ENCODE measurements around the gene NSD2. TPM values are rescaled to one million over a fixed set of nuclear protein-coding genes. Genes with fewer than 3 reads are reported as not detected.
A peak's percentile ranks its signal among the peaks of the same experiment; 100 is the strongest.

Gene NSD2
- total RNA-seq, 2 donors from 2014 or later: 80.1 to 176 TPM

- H3K27ac ChIP-seq: no peak overlapping the region
- H3K9me3 ChIP-seq: no peaks in the 10 kb centered on the region
- peak overlapping the region; percentile 83 to 84 for H3K9ac ChIP-seq (ENCODE audit: low read depth in 2 of 2, low read length in 2 of 2)
- H3K27me3 ChIP-seq: no peaks in the 10 kb centered on the region
- peak overlapping the region; percentile 87 for H3K4me3 ChIP-seq
- DNase-seq: no peak
- H3K36me3 ChIP-seq: no peaks in the 10 kb centered on the region
- intact Hi-C loops (cut with DNase I): loop anchor here (10.0 kb wide), 1 partner anchor 163 kb away; no protein-coding TSS in a partner anchor
- H3K4me1 ChIP-seq: no peaks in the 10 kb centered on the region
- TF ChIP-seq, protein P1, sequence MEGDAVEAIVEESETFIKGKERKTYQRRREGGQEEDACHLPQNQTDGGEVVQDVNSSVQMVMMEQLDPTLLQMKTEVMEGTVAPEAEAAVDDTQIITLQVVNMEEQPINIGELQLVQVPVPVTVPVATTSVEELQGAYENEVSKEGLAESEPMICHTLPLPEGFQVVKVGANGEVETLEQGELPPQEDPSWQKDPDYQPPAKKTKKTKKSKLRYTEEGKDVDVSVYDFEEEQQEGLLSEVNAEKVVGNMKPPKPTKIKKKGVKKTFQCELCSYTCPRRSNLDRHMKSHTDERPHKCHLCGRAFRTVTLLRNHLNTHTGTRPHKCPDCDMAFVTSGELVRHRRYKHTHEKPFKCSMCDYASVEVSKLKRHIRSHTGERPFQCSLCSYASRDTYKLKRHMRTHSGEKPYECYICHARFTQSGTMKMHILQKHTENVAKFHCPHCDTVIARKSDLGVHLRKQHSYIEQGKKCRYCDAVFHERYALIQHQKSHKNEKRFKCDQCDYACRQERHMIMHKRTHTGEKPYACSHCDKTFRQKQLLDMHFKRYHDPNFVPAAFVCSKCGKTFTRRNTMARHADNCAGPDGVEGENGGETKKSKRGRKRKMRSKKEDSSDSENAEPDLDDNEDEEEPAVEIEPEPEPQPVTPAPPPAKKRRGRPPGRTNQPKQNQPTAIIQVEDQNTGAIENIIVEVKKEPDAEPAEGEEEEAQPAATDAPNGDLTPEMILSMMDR (IDR thresholded peaks at IDR 0.05): no peak
These were observed 136.8 kb downstream of the NSD2 start for GRCh38 chr4:2007804-2008670.

- H3K4me3 ChIP-seq: peak overlapping the region; percentile 87
- no peaks in the 10 kb centered on the region for H3K27me3 ChIP-seq
- H3K36me3 ChIP-seq: no peaks in the 10 kb centered on the region
- peak overlapping the region; percentile 97 for H3K27ac ChIP-seq
- TF ChIP-seq, protein P1 (IDR thresholded peaks at IDR 0.05): no peak
- DNase-seq: no peak
- intact Hi-C loops (cut with DNase I): loop anchor here (10.0 kb wide), 1 partner anchor 164 kb away; no protein-coding TSS in a partner anchor
- H3K9ac ChIP-seq (ENCODE audit: low read depth in 2 of 2, low read length in 2 of 2): peak overlapping the region; percentile 83 to 84
- H3K9me3 ChIP-seq: no peaks in the 10 kb centered on the region
- H3K4me1 ChIP-seq: no peaks in the 10 kb centered on the region
These were observed 137.4 kb downstream of the NSD2 start for GRCh38 chr4:2008671-2008920.

- Histone ChIP-seq H3K4me3 (peak within 1 kb of the TSS; percentile 87), H3K9me3 (no peaks in the 10 kb centered on the region), H3K27me3 (no peaks in the 10 kb centered on the region), H3K4me1 (no peaks in the 10 kb centered on the region), H3K36me3 (no peaks in the 10 kb centered on the region), H3K27ac (peak within 1 kb of the TSS; percentile 97), H3K9ac (ENCODE audit: low read depth in 2 of 2, low read length in 2 of 2) (peak within 1 kb of the TSS; percentile 83 to 84)
- intact Hi-C loops (cut with DNase I): loop anchor here (10.0 kb wide), 1 partner anchor 164 kb away; no protein-coding TSS in a partner anchor
- peak; percentile 97 for DNase-seq
- TF ChIP-seq, protein P1 (IDR thresholded peaks at IDR 0.05): peak; percentile 47
These were observed 137.9 kb downstream of the NSD2 start, which contains the start of gene NELFA for GRCh38 chr4:2008921-2009650. Gene NELFA, minus strand, starts transcription at chr4:2008974. Its CDS starts 15 bp downstream, at chr4:2008959.

- Histone ChIP-seq H3K9me3 (no peaks in the 10 kb centered on the region), H3K4me3 (peak overlapping the region; percentile 87), H3K27ac (peak overlapping the region; percentile 97), H3K4me1 (no peaks in the 10 kb centered on the region), H3K9ac (ENCODE audit: low read depth in 2 of 2, low read length in 2 of 2) (peak overlapping the region; percentile 83 to 84), H3K27me3 (no peaks in the 10 kb centered on the region), H3K36me3 (no peaks in the 10 kb centered on the region)
- intact Hi-C loops (cut with DNase I): loop anchor here (10.0 kb wide), 1 partner anchor 165 kb away; no protein-coding TSS in a partner anchor
- DNase-seq: peak; percentile 73
- TF ChIP-seq, protein P1 (IDR thresholded peaks at IDR 0.05): no peak
These were observed 138.5 kb downstream of the NSD2 start for GRCh38 chr4:2009651-2010233.

GRCh38 chr4:2011583-2011982 lies 140.4 kb downstream of the NSD2 start:
- no peak overlapping the region for H3K4me3 ChIP-seq
- H3K4me1 ChIP-seq: no peaks in the 10 kb centered on the region
- no peaks in the 10 kb centered on the region for H3K9me3 ChIP-seq
- no peak overlapping the region for H3K27ac ChIP-seq
- no peak for DNase-seq
- intact Hi-C loops (cut with DNase I): no loop called here
- H3K27me3 ChIP-seq: no peaks in the 10 kb centered on the region
- TF ChIP-seq, protein P1 (IDR thresholded peaks at IDR 0.05): no peak
- no peaks in the 10 kb centered on the region for H3K36me3 ChIP-seq
- H3K9ac ChIP-seq (ENCODE audit: low read depth in 2 of 2, low read length in 2 of 2): no peak overlapping the region
